H1 (cell line): ENCODE results near the gene MT1F. TPM values are rescaled to one million over a fixed set of nuclear protein-coding genes. Genes with fewer than 3 reads are reported as not detected.

Experiments used
- CTCF ChIA-PET: fragments of 300-600 bp; sonication (Branson Sonifier 250); formaldehyde crosslinking; loops from one replicate; lab custom pipeline; 2021; ENCODE audit not compliant: partially characterized antibody; lab: Charles Lee
- POLR2A ChIA-PET: fragments of 300-600 bp; sonication (Branson Sonifier 250); formaldehyde crosslinking; loops from one replicate; lab custom pipeline; 2021; ENCODE audit warnings: inconsistent platforms; ENCODE audit not compliant: partially characterized antibody; lab: Charles Lee
- DNase-seq, 2 experiments: peaks; one replicate each; pipeline versions ENCODE4 v3.0.0 to v3.0.0-alpha.2; 2010 to 2022; ENCODE audit warnings: low spot score in 2 of 2, low read depth in 1 of 2, mixed read lengths in 1 of 2
- FAIRE-seq: peaks from 2 replicates; lab custom pipeline; 2011; peaks lifted over from hg19 to GRCh38; lab: Jason Lieb, UNC
- H2AFZ ChIP-seq: 2 replicates; pipeline ENCODE4 v1.8.1; 2012; ENCODE audit warnings: low read length, inconsistent platforms
- H2AK5ac ChIP-seq: 2 replicates; pipeline ENCODE4 v1.6.1; 2013; ENCODE audit warnings: low read depth, low read length
- H2BK120ac ChIP-seq: replicated peaks from 2 replicates; pipeline ENCODE3; 2013; ENCODE audit warnings: low read depth, low read length, inconsistent platforms
- H2BK12ac ChIP-seq: 2 replicates; pipeline ENCODE4 v1.6.1; 2013; ENCODE audit warnings: low read depth, low read length
- H2BK15ac ChIP-seq: 2 replicates; pipeline ENCODE4 v1.6.1; 2013; ENCODE audit warnings: low read length
- H2BK20ac ChIP-seq: 2 replicates; pipeline ENCODE4 v1.6.1; 2013; ENCODE audit warnings: low read length
- H2BK5ac ChIP-seq: 2 replicates; pipeline ENCODE4 v1.6.1; 2013; ENCODE audit warnings: low read depth, low read length
- H3K14ac ChIP-seq: 2 replicates; pipeline ENCODE4 v1.6.1; 2013; ENCODE audit warnings: inconsistent platforms; ENCODE audit not compliant: insufficient read length
- H3K18ac ChIP-seq: 2 replicates; pipeline ENCODE4 v1.6.1; 2013; ENCODE audit warnings: low read length; ENCODE audit errors: extremely low read depth
- H3K23ac ChIP-seq: 2 replicates; pipeline ENCODE4 v1.6.1; 2013; ENCODE audit warnings: inconsistent platforms; ENCODE audit not compliant: insufficient read length
- H3K23me2 ChIP-seq: 2 replicates; pipeline ENCODE4 v1.6.1; 2013; ENCODE audit warnings: low read depth, low read length
- H3K27ac ChIP-seq: 2 replicates; pipeline ENCODE4 v1.6.1; 2011; ENCODE audit warnings: low read depth, low read length, inconsistent platforms
- H3K27me3 ChIP-seq, 4 experiments: replicated peaks in 1 of 4; 1 replicate in 1 of 4; 2 replicates in 3 of 4; pipeline versions ENCODE4 v1.6.1 to v1.8.1; 2011 to 2013; ENCODE audit warnings: low read length in 3 of 4, mild to moderate bottlenecking in 3 of 4, inconsistent platforms in 2 of 4, mixed read lengths in 2 of 4, moderate library complexity in 1 of 4; ENCODE audit not compliant: control insufficient read depth in 3 of 4, insufficient read depth in 3 of 4; ENCODE audit errors: extremely low read depth in 1 of 4
- H3K36me3 ChIP-seq, 4 experiments: 2 replicates each; pipeline versions ENCODE4 v1.6.1 to v1.8.1; 2011 to 2013; ENCODE audit warnings: mild to moderate bottlenecking in 4 of 4, low read length in 3 of 4, moderate library complexity in 2 of 4, control low read depth in 1 of 4, inconsistent platforms in 1 of 4; ENCODE audit not compliant: insufficient read depth in 4 of 4, control insufficient read depth in 2 of 4
- H3K4ac ChIP-seq: replicated peaks from 2 replicates; pipeline ENCODE3; 2013; ENCODE audit warnings: low read length, low read depth, mixed read lengths, inconsistent platforms; ENCODE audit not compliant: insufficient read length
- H3K4me1 ChIP-seq, 4 experiments: replicated peaks in 1 of 4; 1 replicate in 1 of 4; 2 replicates in 3 of 4; pipeline versions ENCODE4 v1.6.1 to v1.8.1; 2011 to 2013; ENCODE audit warnings: low read length in 3 of 4, inconsistent platforms in 2 of 4, mixed read lengths in 1 of 4; ENCODE audit not compliant: insufficient read depth in 4 of 4, control insufficient read depth in 3 of 4
- H3K4me2 ChIP-seq, 2 experiments: 2 replicates each; pipeline versions ENCODE4 v1.6.1 to v1.8.1; 2011 to 2013; ENCODE audit warnings: low read depth in 2 of 2, low read length in 2 of 2, control low read depth in 1 of 2, inconsistent platforms in 1 of 2, mild to moderate bottlenecking in 1 of 2; ENCODE audit not compliant: insufficient read depth in 1 of 2
- H3K4me3 ChIP-seq, 4 experiments: fragments of 200-600, 300-600 bp in 1 of 4; sonication (generic), shearing (Covaris generic), sonication (Bioruptor Twin) in 1 of 4; 2 replicates each; pipeline versions ENCODE4 v1.5.1 to v1.8.1; 2011 to 2016; ENCODE audit warnings: low read length in 4 of 4, low read depth in 3 of 4, control low read depth in 2 of 4, inconsistent platforms in 2 of 4, mild to moderate bottlenecking in 2 of 4, mixed read lengths in 1 of 4, moderate library complexity in 1 of 4; ENCODE audit not compliant: insufficient read depth in 2 of 4; ENCODE audit errors: extremely low read depth in 1 of 4
- H3K56ac ChIP-seq: replicated peaks from 2 replicates; pipeline ENCODE3; 2013; ENCODE audit warnings: low read depth, mild to moderate bottlenecking, mixed read lengths, low read length, inconsistent platforms; ENCODE audit not compliant: insufficient read length
- H3K79me1 ChIP-seq: 2 replicates; pipeline ENCODE4 v1.6.1; 2013; ENCODE audit warnings: low read depth, low read length, control low read depth
- H3K79me2 ChIP-seq, 2 experiments: 2 replicates each; pipeline versions ENCODE4 v1.6.1 to v1.8.1; 2012 to 2013; ENCODE audit warnings: low read length in 2 of 2, mild to moderate bottlenecking in 2 of 2, inconsistent platforms in 1 of 2; ENCODE audit not compliant: insufficient read depth in 2 of 2, control insufficient read depth in 1 of 2
- H3K9ac ChIP-seq, 4 experiments: replicated peaks in 1 of 4; 1 replicate in 1 of 4; 2 replicates in 3 of 4; pipeline versions ENCODE4 v1.6.1 to v1.8.1; 2011 to 2013; ENCODE audit warnings: low read depth in 3 of 4, low read length in 3 of 4, control low read depth in 2 of 4, mild to moderate bottlenecking in 2 of 4, moderate library complexity in 2 of 4, inconsistent platforms in 1 of 4; ENCODE audit errors: extremely low read depth in 1 of 4
- H3K9me3 ChIP-seq, 2 experiments: 2 replicates each; pipeline versions ENCODE4 v1.6.1 to v1.8.1; 2012 to 2013; ENCODE audit warnings: mild to moderate bottlenecking in 2 of 2, moderate library complexity in 2 of 2, control low read depth in 1 of 2, inconsistent platforms in 1 of 2, low read depth in 1 of 2, low read length in 1 of 2, mixed read lengths in 1 of 2; ENCODE audit not compliant: insufficient read depth in 2 of 2
- H4K20me1 ChIP-seq, 2 experiments: replicated peaks in 1 of 2; 2 replicates each; pipeline versions ENCODE3 to v1.8.1; 2011 to 2013; ENCODE audit warnings: inconsistent platforms in 2 of 2, low read length in 2 of 2, mild to moderate bottlenecking in 1 of 2; ENCODE audit not compliant: insufficient read depth in 2 of 2, control insufficient read depth in 1 of 2
- H4K5ac ChIP-seq: 2 replicates; pipeline ENCODE4 v1.6.1; 2013; ENCODE audit warnings: low read length, low read depth, mixed read lengths, inconsistent platforms; ENCODE audit not compliant: insufficient read length
- H4K8ac ChIP-seq: 2 replicates; pipeline ENCODE4 v1.8.0; 2013; ENCODE audit warnings: mild to moderate bottlenecking, moderate library complexity, low read length, inconsistent platforms; ENCODE audit not compliant: insufficient read depth; ENCODE audit errors: extremely low read depth
- H4K91ac ChIP-seq: replicated peaks from 2 replicates; pipeline ENCODE3; 2013; ENCODE audit warnings: low read length, mixed read lengths, inconsistent platforms; ENCODE audit not compliant: insufficient read length
- EZH2 ChIP-seq: fragments of 200-600 bp; sonication (generic); IDR thresholded peaks from 2 replicates; pipeline ENCODE4 v1.7.1; 2012; ENCODE audit warnings: low read depth, mild to moderate bottlenecking, moderate library complexity, low read length, inconsistent platforms; ENCODE audit not compliant: severe bottlenecking
- RNF2 ChIP-seq: fragments of 200-900, 300-1000 bp; sonication (generic); IDR thresholded peaks from 2 replicates; pipeline ENCODE4 v1.7.1; 2016; ENCODE audit warnings: borderline replicate concordance, low read depth, mild to moderate bottlenecking, antibody characterized with exemption, low read length; ENCODE audit not compliant: poor library complexity, severe bottlenecking; ENCODE audit errors: missing control alignments
- SIN3A ChIP-seq, 2 experiments: IDR thresholded peaks in 1 of 2; conservative IDR thresholded peaks in 1 of 2; 2 replicates each; pipeline ENCODE4 v1.6.1; 2011 to 2012; ENCODE audit warnings: low read length in 2 of 2, improper control_type of control experiment in 1 of 2, low read depth in 1 of 2, mild to moderate bottlenecking in 1 of 2
- SRF ChIP-seq: IDR thresholded peaks from 2 replicates; pipeline ENCODE4 v1.6.1; 2011; ENCODE audit warnings: mild to moderate bottlenecking, low read depth, low read length, moderate library complexity
- SUZ12 ChIP-seq: fragments of 200-600 bp; sonication (generic); IDR thresholded peaks from 2 replicates; pipeline ENCODE4 v1.6.1; 2012; ENCODE audit warnings: mild to moderate bottlenecking, inconsistent platforms, low read length, moderate library complexity, mixed read lengths
- WGBS, 2 experiments: shearing (Covaris generic) in 1 of 2; methylation state at CpG; one replicate each; pipeline versions ENCODE4 v1.1.6 to v1.1.7; 2013 to 2015; ENCODE audit warnings: low lambda C conversion rate in 2 of 2, mixed read lengths in 2 of 2, inconsistent platforms in 1 of 2, low coverage in 1 of 2, missing lambda C conversion rate in 1 of 2; ENCODE audit not compliant: insufficient replicate concordance in 2 of 2, insufficient coverage in 1 of 2, insufficient read length in 1 of 2; ENCODE audit errors: extremely low coverage in 1 of 2, missing lambda C conversion rate in 1 of 2; 5-methylcytosine and 5-hydroxymethylcytosine counted together
- polyA plus RNA-seq, 7 experiments: library from polyadenylated mRNA; depleted of rRNA in 3 of 7; stranded (reverse) in 5 of 7; unstranded in 2 of 7; fragments of >200 nt in 5 of 7; fragments of 200-250 nt in 2 of 7; gene quantifications; 1 replicate in 5 of 7; 2 replicates in 1 of 7; 4 replicates in 1 of 7; pipeline versions ENCODE4 v1.2.1 to v1.2.3, GENCODE V29; 2011 to 2013; ENCODE audit warnings: missing spikeins in 2 of 7, mixed read lengths in 2 of 7
- total RNA-seq: library from RNA; stranded (reverse); fragmentation: NEBNext Ultra II Directional; extraction: Animal tissue kit (Norgen Biotek cat#: 25700); gene quantifications from 2 replicates; pipeline ENCODE4 v1.2.1, GENCODE V29; 2021

Gene MT1F
- total and polyA plus RNA-seq, 2 of the 8 experiments (the other 6 are each of a cell fraction or from before 2014, with no cell fraction given), result 5.9 to 20.8 TPM

GRCh38 chr16:56608876-56609462 is 48.8 kb upstream of the MT1F start:
- H3K27ac ChIP-seq, result no peak overlapping the region
- H3K27me3 ChIP-seq, result peaks cover 27 to 64% (median 52%) of the 10 kb centered on the region in 4 experiments
- 10% methylated on average over 21 of the region's 21 CpGs; no CpG with 5 or more reads in 1 of the 2 experiments for WGBS, 2 experiments
- H4K91ac ChIP-seq, result no peak overlapping the region
- H3K79me1 ChIP-seq, result no peaks in the 10 kb centered on the region
- H3K14ac ChIP-seq, result no peak overlapping the region
- H3K56ac ChIP-seq, result no peak overlapping the region
- H4K20me1 ChIP-seq, result peaks cover 0 to 2% of the 10 kb centered on the region in 2 experiments
- H2BK120ac ChIP-seq, result no peak overlapping the region
- peak overlapping the region; percentile 35 to 62 (median 47) for H3K4me3 ChIP-seq
- H3K18ac ChIP-seq, result no peak overlapping the region
- H3K23me2 ChIP-seq, result peaks cover 11% of the 10 kb centered on the region; the same call in 1 of the 2 replicates
- H2AFZ ChIP-seq, result 0 out of 2 replicates have a peak overlapping the region, but pooled peaks have one; percentile 11
- H3K23ac ChIP-seq, result no peak overlapping the region
- no peak overlapping the region for H4K5ac ChIP-seq
- no peak overlapping the region for H3K9ac ChIP-seq
- no peak overlapping the region for H3K4ac ChIP-seq
- H3K4me1 ChIP-seq, result peaks cover 7 to 21% (median 10%) of the 10 kb centered on the region in 4 experiments
- peak overlapping the region; percentile 70 to 77 for H3K4me2 ChIP-seq
- ChIA-PET CTCF (interaction anchor here (1.3 to 9.2 kb wide), 3 partner anchors 16 to 93 kb away, joined by 4 to 85 read pairs (median 5); partner anchors contain the start of gene MT1E), POLR2A (interaction anchor here (0.8 to 8.0 kb wide), 7 partner anchors 9 to 67 kb away, joined by 3 to 66 read pairs (median 3); partner anchors contain the start of genes MT1E and MT1H)
- no peak overlapping the region for H2BK5ac ChIP-seq
- H3K36me3 ChIP-seq, result no peaks in the 10 kb centered on the region
- H3K9me3 ChIP-seq, result no peaks in the 10 kb centered on the region
- no peak overlapping the region for H2BK20ac ChIP-seq
- no peak overlapping the region for H2BK15ac ChIP-seq
- TF ChIP-seq SIN3A (conservative IDR thresholded peaks at IDR 0.05 in 1 of 2, IDR thresholded peaks at IDR 0.05 in 1 of 2; ENCODE audit: low read depth in 1 of 2, low read length in 2 of 2), result peak in 1 of 2 experiments; percentile 39; a peak in 1 of 4 replicates
- TF ChIP-seq RNF2, result peak; percentile 63
- no peak for TF ChIP-seq SRF
- peak; percentile 82 for TF ChIP-seq EZH2
- peak; percentile 81; the same call in 1 of the 2 replicates for TF ChIP-seq SUZ12
- FAIRE-seq (no peak), DNase-seq (no peak)
- H2BK12ac ChIP-seq, result no peak overlapping the region
- no peak overlapping the region for H2AK5ac ChIP-seq
- H3K79me2 ChIP-seq, result no peaks in the 10 kb centered on the region
- no peak overlapping the region for H4K8ac ChIP-seq
